Choroid plexus epithelial cell (primary cell): Measurements from ENCODE around the gene C10orf71.

ENCODE experiments used
- DNase-seq: peaks from one replicate; pipeline ENCODE4 v3.0.0-alpha.2; 2010; ENCODE audit warnings: low read depth
- H3K4me3 ChIP-seq: 2 replicates; pipeline ENCODE4 v1.5.1; 2011; ENCODE audit warnings: low read depth, mild to moderate bottlenecking, control low read depth, low read length, moderate library complexity
- TF ChIP-seq, protein P1 (sequence below): conservative IDR thresholded peaks from 2 replicates; pipeline ENCODE4 v1.5.1; 2011; ENCODE audit warnings: low read depth, mild to moderate bottlenecking, control low read depth, inconsistent platforms, low read length, moderate library complexity

The C10orf71 gene

DNA sequence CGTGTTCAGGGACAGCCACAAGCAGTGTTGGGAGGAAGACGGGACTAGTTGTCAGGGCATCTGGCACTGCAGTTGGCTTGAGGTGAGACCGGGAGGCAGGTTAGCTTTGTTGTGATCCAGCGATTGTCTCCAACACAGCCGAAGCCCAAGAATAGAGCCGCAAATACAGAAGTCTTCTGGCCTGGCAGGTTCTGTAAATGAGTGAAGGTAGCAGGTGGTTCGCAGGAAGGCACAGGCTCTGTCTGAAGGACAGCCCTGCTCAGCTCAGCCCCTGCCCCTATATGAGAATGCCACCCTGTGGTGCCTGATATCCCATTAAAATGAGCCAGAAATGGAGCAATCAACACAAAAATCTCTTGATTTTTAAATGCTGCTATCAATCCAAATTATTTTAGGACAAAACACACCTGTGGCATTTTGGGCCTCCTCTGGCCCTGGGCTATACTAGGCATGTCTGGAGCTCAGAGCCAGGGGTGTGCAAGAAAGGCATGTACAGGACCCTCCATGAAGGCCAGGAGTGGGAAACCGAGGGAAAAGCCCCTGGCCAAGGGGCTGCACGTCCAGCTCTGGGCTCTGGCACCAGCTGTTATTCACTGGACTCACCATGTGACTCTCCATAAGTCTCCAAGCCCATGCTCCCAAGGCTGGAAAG is 11.2 kb upstream of the C10orf71 start:
- TF ChIP-seq, protein P1, sequence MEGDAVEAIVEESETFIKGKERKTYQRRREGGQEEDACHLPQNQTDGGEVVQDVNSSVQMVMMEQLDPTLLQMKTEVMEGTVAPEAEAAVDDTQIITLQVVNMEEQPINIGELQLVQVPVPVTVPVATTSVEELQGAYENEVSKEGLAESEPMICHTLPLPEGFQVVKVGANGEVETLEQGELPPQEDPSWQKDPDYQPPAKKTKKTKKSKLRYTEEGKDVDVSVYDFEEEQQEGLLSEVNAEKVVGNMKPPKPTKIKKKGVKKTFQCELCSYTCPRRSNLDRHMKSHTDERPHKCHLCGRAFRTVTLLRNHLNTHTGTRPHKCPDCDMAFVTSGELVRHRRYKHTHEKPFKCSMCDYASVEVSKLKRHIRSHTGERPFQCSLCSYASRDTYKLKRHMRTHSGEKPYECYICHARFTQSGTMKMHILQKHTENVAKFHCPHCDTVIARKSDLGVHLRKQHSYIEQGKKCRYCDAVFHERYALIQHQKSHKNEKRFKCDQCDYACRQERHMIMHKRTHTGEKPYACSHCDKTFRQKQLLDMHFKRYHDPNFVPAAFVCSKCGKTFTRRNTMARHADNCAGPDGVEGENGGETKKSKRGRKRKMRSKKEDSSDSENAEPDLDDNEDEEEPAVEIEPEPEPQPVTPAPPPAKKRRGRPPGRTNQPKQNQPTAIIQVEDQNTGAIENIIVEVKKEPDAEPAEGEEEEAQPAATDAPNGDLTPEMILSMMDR = no peak
- no peak for DNase-seq
- no peak overlapping the region for H3K4me3 ChIP-seq

DNA sequence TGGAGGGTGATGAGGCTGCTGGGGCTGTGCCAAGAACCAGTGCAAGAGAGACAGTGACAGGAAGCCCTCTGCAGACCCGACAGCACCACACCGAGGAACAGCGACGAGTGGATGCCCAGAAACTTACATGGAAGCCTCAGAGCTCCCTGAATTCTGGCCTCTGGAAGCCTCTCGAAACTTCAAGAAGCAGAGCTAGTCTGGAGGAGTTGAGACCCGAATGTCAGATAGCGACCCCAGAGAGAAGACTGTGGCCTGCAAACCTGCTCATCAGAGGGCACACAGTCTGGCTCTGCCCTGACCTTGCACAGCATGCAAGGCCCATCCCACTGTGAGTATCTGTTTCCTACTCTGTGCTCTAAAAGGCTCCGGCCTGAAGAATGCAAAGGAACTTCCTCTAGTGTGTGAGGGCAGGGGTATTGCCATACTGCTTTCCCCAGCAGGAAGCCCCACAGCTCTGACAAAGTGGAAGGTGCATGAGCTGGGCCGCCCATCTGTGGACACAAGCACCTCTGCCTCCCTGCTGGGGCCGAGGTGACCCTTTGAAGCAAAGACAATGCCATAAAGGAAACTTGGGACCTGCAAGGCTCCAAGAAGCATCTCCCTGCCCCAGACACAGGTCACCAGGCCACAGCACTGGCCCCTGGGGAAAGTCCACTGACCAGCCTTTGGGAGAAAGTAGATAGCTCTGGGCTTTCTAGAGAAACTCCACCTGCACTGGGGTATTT is 10.5 kb upstream of the C10orf71 start:
- no peak for DNase-seq
- H3K4me3 ChIP-seq = no peak overlapping the region
- TF ChIP-seq, protein P1 = no peak

DNA sequence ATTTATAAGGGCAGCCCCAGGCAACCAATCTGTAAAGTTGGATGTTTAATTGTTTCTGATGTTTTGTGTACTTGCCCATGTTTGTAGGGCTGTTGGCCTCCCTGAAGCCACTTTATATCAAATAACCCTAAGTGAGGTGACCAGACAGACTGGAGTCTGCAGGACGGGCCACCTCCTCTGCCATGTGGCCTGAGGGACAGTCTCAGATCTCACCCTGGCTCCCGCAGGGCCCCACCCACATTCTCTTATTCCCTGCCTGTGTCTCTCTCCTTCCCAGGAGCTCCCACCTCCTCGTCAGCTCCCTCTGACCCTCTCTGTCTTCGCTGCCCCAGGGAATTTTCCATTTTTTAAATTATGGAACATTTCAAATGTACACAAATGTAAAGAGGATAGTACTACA is 9.5 kb upstream of the C10orf71 start:
- no peak for DNase-seq
- H3K4me3 ChIP-seq = no peak overlapping the region

DNA sequence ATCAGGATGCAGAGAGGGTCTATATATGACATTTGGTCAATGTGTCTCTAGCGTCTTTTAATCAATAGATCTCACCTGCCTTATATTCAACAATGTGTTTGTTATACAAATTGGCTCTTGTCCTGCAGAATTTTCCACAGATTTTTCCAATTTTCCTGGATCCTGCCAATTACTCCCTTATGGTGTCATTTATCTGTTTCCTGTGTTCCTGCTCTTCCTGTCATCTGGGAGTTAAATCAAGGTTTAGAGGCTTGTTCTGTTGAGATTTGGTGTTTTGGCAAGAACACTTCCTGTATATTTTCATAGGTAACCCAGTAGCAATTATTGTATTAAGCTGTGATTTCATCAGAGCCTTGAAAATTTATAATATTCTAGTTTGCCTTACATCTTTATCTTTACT is 8.8 kb upstream of the C10orf71 start:
- DNase-seq = no peak
- TF ChIP-seq, protein P1 = no peak
- H3K4me3 ChIP-seq = no peak overlapping the region

More for the DNA sequence above, 9.5 kb upstream of the C10orf71 start:
- TF ChIP-seq, protein P1 = no peak

DNA sequence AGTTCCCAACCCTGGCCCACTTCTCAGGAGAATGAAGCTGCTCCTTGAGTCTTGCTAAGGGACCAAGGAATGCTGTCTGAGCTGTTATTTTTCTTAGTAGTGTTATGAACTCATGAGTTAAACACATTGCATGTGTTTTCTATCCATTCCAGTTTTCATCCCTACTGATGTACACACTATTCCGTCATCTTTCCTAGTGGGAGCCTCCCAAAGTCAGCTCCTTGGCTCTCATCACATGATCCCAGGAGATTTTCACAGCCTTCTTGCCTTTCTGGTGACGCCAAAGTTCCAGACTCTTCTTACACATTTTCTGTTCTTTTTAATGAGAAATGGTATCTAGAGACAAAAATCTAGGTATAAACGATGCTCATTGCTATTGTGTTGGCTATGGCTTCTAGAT is 8.4 kb upstream of the C10orf71 start:
- DNase-seq = no peak
- TF ChIP-seq, protein P1 = no peak
- no peak overlapping the region for H3K4me3 ChIP-seq

DNA sequence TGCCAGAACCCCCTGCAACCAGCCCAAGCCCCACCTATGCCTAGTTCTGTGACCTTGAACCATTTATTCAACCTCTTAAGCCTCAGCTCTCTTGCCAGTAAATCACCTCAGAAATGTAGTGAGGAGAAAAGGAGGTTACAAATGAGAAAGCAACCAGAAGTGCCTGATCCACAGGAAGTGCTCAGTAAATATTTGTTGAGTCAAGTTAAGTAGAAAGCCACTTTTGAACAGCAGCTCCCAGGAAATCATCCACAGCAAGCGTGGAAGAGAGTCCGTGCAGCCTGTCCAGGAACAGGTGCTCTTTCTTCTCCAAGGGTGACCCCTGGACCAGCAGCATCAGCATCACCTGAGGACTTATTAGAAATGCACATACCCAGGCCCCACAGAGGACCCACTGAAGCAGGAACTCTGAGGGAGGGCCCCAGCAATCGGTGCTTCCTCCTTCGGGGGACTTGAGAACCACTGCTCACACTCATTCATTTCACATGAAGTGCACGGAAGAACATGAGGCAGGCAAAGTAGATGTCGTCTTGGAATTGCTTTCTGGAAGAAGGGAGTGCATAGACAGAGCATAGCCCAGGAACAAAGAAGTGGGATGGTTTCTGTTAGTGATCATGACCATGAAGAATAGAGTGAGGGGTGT is 6.3 kb upstream of the C10orf71 start:
- no peak for DNase-seq
- TF ChIP-seq, protein P1 = no peak
- no peak overlapping the region for H3K4me3 ChIP-seq
